Measurements from ENCODE around the gene ARFGAP1. TPM values are rescaled to one million over a fixed set of nuclear protein-coding genes. Genes with fewer than 3 reads are reported as not detected.

ARFGAP1 gene
- total RNA-seq, 1 donor from 2014 or later, result 78.6 TPM

DNA sequence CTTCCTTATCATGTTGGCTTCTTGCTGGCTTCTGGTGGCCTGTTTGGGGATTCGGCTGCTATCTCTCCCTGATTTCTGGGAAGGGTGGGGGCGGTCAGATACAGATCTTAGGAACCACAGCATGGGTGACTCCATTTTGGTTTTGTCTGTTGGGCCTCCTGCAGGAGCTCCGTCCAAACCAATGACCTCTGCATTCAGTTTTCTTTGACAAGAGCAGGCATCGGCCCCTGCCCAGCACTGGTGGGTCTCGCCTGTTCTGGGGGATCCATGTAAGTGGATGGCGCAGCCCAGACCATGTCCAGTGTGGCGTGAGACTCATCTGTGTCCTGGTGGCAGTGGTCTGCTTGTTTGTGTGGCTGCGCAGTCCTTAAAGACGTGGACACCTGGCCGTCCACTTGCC lies 8.6 kb upstream of the ARFGAP1 start:
- no peak overlapping the region for H3K4me3 ChIP-seq (ENCODE audit: low read depth, low read length)
- TF ChIP-seq, protein P1, sequence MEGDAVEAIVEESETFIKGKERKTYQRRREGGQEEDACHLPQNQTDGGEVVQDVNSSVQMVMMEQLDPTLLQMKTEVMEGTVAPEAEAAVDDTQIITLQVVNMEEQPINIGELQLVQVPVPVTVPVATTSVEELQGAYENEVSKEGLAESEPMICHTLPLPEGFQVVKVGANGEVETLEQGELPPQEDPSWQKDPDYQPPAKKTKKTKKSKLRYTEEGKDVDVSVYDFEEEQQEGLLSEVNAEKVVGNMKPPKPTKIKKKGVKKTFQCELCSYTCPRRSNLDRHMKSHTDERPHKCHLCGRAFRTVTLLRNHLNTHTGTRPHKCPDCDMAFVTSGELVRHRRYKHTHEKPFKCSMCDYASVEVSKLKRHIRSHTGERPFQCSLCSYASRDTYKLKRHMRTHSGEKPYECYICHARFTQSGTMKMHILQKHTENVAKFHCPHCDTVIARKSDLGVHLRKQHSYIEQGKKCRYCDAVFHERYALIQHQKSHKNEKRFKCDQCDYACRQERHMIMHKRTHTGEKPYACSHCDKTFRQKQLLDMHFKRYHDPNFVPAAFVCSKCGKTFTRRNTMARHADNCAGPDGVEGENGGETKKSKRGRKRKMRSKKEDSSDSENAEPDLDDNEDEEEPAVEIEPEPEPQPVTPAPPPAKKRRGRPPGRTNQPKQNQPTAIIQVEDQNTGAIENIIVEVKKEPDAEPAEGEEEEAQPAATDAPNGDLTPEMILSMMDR (conservative IDR thresholded peaks at IDR 0.05; ENCODE audit: low read depth, low read length), result no peak
- no peak for DNase-seq (ENCODE audit: low read depth)

GRCh38 chr20:63264519-63264918 lies 8.1 kb upstream of the ARFGAP1 start:
- no peak overlapping the region for H3K4me3 ChIP-seq (ENCODE audit: low read depth, low read length)
- DNase-seq (ENCODE audit: low read depth), result no peak
- TF ChIP-seq, protein P1 (conservative IDR thresholded peaks at IDR 0.05; ENCODE audit: low read depth, low read length), result no peak

GRCh38 chr20:63265891-63266515 lies 6.6 kb upstream of the ARFGAP1 start:
- H3K4me3 ChIP-seq (ENCODE audit: low read depth, low read length), result no peak overlapping the region
- TF ChIP-seq, protein P1 (conservative IDR thresholded peaks at IDR 0.05; ENCODE audit: low read depth, low read length), result no peak
- DNase-seq (ENCODE audit: low read depth), result no peak

- no peak overlapping the region for H3K4me3 ChIP-seq (ENCODE audit: low read depth, low read length)
- no peak for DNase-seq (ENCODE audit: low read depth)
Observed at GRCh38 chr20:63267691-63268090, 4.9 kb upstream of the ARFGAP1 start.

GRCh38 chr20:63268256-63268655 lies 4.4 kb upstream of the ARFGAP1 start:
- DNase-seq (ENCODE audit: low read depth), result no peak
- H3K4me3 ChIP-seq (ENCODE audit: low read depth, low read length), result no peak overlapping the region
- TF ChIP-seq, protein P1 (conservative IDR thresholded peaks at IDR 0.05; ENCODE audit: low read depth, low read length), result no peak

More at GRCh38 chr20:63267691-63268090, 4.9 kb upstream of the ARFGAP1 start:
- TF ChIP-seq, protein P1 (conservative IDR thresholded peaks at IDR 0.05; ENCODE audit: low read depth, low read length), result no peak

DNA sequence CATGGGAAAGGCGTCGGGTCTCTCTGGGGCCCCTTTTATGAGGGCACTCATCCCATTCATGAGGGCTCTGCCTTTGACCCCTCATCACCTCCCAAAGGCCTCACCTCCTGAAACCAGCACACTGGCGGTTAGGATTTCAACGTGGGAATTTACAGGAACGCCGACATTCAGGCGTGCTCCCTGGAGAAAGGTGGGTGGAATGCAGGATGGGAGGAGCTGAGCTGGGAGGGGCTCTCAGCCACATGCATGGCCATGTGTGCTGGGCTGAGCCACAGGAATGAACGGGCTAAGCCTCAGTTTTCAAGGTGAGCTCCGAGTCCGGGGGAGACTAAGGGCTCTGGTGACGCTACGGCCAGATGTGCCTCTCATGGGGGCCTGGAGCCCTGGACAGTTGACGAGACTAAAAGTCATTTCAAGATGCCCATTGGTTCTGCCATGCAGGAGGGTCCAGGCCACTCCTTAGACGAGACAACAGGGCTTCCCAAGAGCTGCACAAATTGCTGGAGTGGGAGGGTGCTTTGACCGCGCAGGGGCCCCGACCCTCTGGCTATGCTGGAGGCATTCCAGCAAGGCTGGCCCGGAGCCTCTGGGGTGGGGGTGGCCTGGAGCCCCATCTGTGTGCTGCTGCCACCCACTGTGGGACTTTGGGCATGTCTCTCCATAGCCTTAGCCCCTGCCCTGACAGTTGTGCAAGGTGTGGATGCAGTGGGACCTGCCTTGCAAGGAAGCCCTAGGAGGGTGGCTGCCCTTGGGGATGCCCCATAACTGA lies 3.8 kb upstream of the ARFGAP1 start:
- TF ChIP-seq, protein P1 (conservative IDR thresholded peaks at IDR 0.05; ENCODE audit: low read depth, low read length), result no peak
- no peak for DNase-seq (ENCODE audit: low read depth)
- H3K4me3 ChIP-seq (ENCODE audit: low read depth, low read length), result no peak overlapping the region
